Measurements from ENCODE around the gene MESP2. TPM values are rescaled to one million over a fixed set of nuclear protein-coding genes. Genes with fewer than 3 reads are reported as not detected.

MESP2 gene
- total and polyA plus RNA-seq, 2 of the 8 experiments (the other 6 are each of a cell fraction or from before 2014, with no cell fraction given): 0.35 to 0.80 TPM

- Histone ChIP-seq H3K27me3 (replicated peaks in 1 of 4; ENCODE audit: control insufficient read depth in 3 of 4, extremely low read depth in 1 of 4, insufficient read depth in 3 of 4, low read length in 3 of 4) (peaks cover 0 to 3% (median 0%) of the 10 kb centered on the region in 4 experiments; a peak in 2 of 7 replicates), H3K36me3 (ENCODE audit: control insufficient read depth in 2 of 4, insufficient read depth in 4 of 4, low read length in 3 of 4) (no peaks in the 10 kb centered on the region)
- WGBS, 2 experiments (ENCODE audit: extremely low coverage in 1 of 2, insufficient coverage in 1 of 2, insufficient read length in 1 of 2, insufficient replicate concordance in 2 of 2, low coverage in 1 of 2, low lambda C conversion rate in 2 of 2, missing lambda C conversion rate in 1 of 2): 86% methylated on average over 19 of the region's 24 CpGs; no CpG with 5 or more reads in 1 of the 2 experiments
- no peak for TF ChIP-seq RBBP5 (IDR thresholded peaks at IDR 0.05; ENCODE audit: borderline replicate concordance, low read depth, low read length)
- no peak for TF ChIP-seq EZH2 (IDR thresholded peaks at IDR 0.05; ENCODE audit: low read depth, low read length, severe bottlenecking)
- TF ChIP-seq SP2 (IDR thresholded peaks at IDR 0.05; ENCODE audit: low read length): no peak
- TF ChIP-seq ATF2 (IDR thresholded peaks at IDR 0.05; ENCODE audit: low read length): no peak
- no peak for TF ChIP-seq POU5F1 (IDR thresholded peaks at IDR 0.05; ENCODE audit: low read depth, low read length)
- no peak for TF ChIP-seq CTBP2 (IDR thresholded peaks at IDR 0.05; ENCODE audit: borderline replicate concordance, insufficient read depth, insufficient read length, low read length)
- no peak for TF ChIP-seq TAF1 (IDR thresholded peaks at IDR 0.05; ENCODE audit: low read depth, low read length)
- no peak for TF ChIP-seq BCL11A (IDR thresholded peaks at IDR 0.05; ENCODE audit: low read depth in 2 of 2, low read length in 2 of 2)
- TF ChIP-seq SAP30 (IDR thresholded peaks at IDR 0.05; ENCODE audit: insufficient read depth, insufficient replicate concordance, low read length): no peak
- no peak for TF ChIP-seq KDM1A (IDR thresholded peaks at IDR 0.05; ENCODE audit: borderline replicate concordance, low read length)
Observed at GRCh38 chr15:89802986-89803824, 27.1 kb downstream of the MESP2 start.

More at GRCh38 chr15:89802986-89803824, 27.1 kb downstream of the MESP2 start:
- Histone ChIP-seq H2AK5ac (ENCODE audit: low read depth, low read length) (no peak overlapping the region), H3K27ac (ENCODE audit: low read depth, low read length) (no peak overlapping the region), H3K79me1 (ENCODE audit: low read depth, low read length) (no peaks in the 10 kb centered on the region), H2AFZ (ENCODE audit: low read length) (no peak overlapping the region), H3K9ac (replicated peaks in 1 of 4; ENCODE audit: extremely low read depth in 1 of 4, low read depth in 3 of 4, low read length in 3 of 4) (no peak overlapping the region), H2BK20ac (ENCODE audit: low read length) (no peak overlapping the region), H3K79me2 (ENCODE audit: control insufficient read depth in 1 of 2, insufficient read depth in 2 of 2, low read length in 2 of 2) (no peaks in the 10 kb centered on the region), H4K20me1 (replicated peaks in 1 of 2; ENCODE audit: control insufficient read depth in 1 of 2, insufficient read depth in 2 of 2, low read length in 2 of 2) (no peaks in the 10 kb centered on the region), H2BK15ac (ENCODE audit: low read length) (no peak overlapping the region), H3K56ac (replicated peaks; ENCODE audit: insufficient read length, low read depth, low read length) (no peak overlapping the region), H2BK120ac (replicated peaks; ENCODE audit: low read depth, low read length) (no peak overlapping the region), H3K23me2 (ENCODE audit: low read depth, low read length) (no peaks in the 10 kb centered on the region), H3K4ac (replicated peaks; ENCODE audit: insufficient read length, low read depth, low read length) (no peak overlapping the region), H3K4me2 (ENCODE audit: insufficient read depth in 1 of 2, low read depth in 2 of 2, low read length in 2 of 2) (no peak overlapping the region), H3K9me3 (ENCODE audit: insufficient read depth in 2 of 2, low read depth in 1 of 2, low read length in 1 of 2) (no peaks in the 10 kb centered on the region), H3K4me1 (replicated peaks in 1 of 4; ENCODE audit: control insufficient read depth in 3 of 4, insufficient read depth in 4 of 4, low read length in 3 of 4) (peaks cover 0 to 9% (median 1%) of the 10 kb centered on the region in 4 experiments; a peak in 4 of 7 replicates), H2BK5ac (ENCODE audit: low read depth, low read length) (no peak overlapping the region), H3K23ac (ENCODE audit: insufficient read length) (no peak overlapping the region), H3K14ac (ENCODE audit: insufficient read length) (no peak overlapping the region), H3K4me3 (ENCODE audit: extremely low read depth in 1 of 4, insufficient read depth in 2 of 4, low read depth in 3 of 4, low read length in 4 of 4) (no peak overlapping the region), H4K91ac (replicated peaks; ENCODE audit: insufficient read length, low read length) (no peak overlapping the region), H3K18ac (ENCODE audit: extremely low read depth, low read length) (no peak overlapping the region; the same call in 1 of the 2 replicates), H4K8ac (ENCODE audit: extremely low read depth, insufficient read depth, low read length) (no peak overlapping the region), H2BK12ac (ENCODE audit: low read depth, low read length) (no peak overlapping the region), H4K5ac (ENCODE audit: insufficient read length, low read depth, low read length) (no peak overlapping the region)
- ChIA-PET CTCF (ENCODE audit: partially characterized antibody) (interaction anchor here (0.5 to 3.0 kb wide), 7 partner anchors 12 to 305 kb away, joined by 3 to 16 read pairs (median 7); no protein-coding TSS in a partner anchor), POLR2A (ENCODE audit: partially characterized antibody) (interaction anchor here (0.9 to 1.8 kb wide), 3 partner anchors 9 to 11 kb away, joined by 3 to 4 read pairs (median 3); partner anchors contain the start of gene ANPEP)
- DNase-seq (ENCODE audit: low read depth in 1 of 2, low spot score in 2 of 2) (no peak), FAIRE-seq (no peak)
